ENCODE measurements around the gene RGL3. TPM values are rescaled to one million over a fixed set of nuclear protein-coding genes. Genes with fewer than 3 reads are reported as not detected.
"Not testable (repeated sequence)": the region's sequence is repeated elsewhere in the genome, so short reads cannot be mapped to it uniquely, and the experiment has no call there.

Gene RGL3
- total RNA-seq, 1 experiment from 2014 or later, result 22.6 TPM

DNA sequence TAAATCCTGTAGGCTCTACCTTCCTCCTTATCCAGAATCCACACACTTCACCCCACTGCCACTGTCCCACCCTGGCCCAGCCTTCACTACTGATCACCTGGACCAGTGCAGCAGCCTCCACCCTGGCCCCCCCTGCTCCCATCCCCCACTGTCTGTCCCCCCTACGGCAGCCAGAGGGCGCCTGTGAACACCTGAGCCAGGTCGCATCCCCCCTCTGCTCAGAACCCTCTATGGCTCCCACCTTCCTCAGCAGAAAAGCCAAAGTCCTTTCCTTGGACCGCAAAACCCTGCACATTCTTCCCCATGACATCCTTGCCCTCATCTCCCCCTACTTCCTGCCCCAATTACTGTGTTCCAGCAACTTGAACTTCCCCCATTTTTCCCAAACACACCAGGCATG is 41.1 kb upstream of the RGL3 start:
- H3K4me1 ChIP-seq (ENCODE audit: control insufficient read depth, insufficient read depth, low read length), result no peaks in the 10 kb centered on the region
- no peaks in the 10 kb centered on the region for H3K27me3 ChIP-seq (ENCODE audit: control insufficient read depth, insufficient read depth, low read length)
- BruUV-seq (replicated peaks), result no TSS peak
- no peaks in the 10 kb centered on the region for H3K36me3 ChIP-seq (ENCODE audit: control insufficient read depth, insufficient read depth, low read length)
- no peak overlapping the region for H3K4me3 ChIP-seq (ENCODE audit: low read depth in 2 of 2, low read length in 2 of 2)
- in situ Hi-C loops (cut with HindIII; ENCODE audit: low pct_unique_long_range_greater_than_20kb, low sequenced_read_pairs), result no loop called here
- intact Hi-C loops (cut with micrococcal nuclease; ENCODE audit: unreplicated experiment), result no loop called here
- H3K9me3 ChIP-seq (ENCODE audit: control insufficient read depth, insufficient read depth, low read depth, low read length), result no peaks in the 10 kb centered on the region
- ChIA-PET POLR2A (no interaction called here), CTCF (no interaction called here)
- ATAC-seq, result no peak
- H3K27ac ChIP-seq (ENCODE audit: low read length), result no peak overlapping the region
- TF ChIP-seq SIN3A (IDR thresholded peaks at IDR 0.05; ENCODE audit: borderline replicate concordance, insufficient read depth, low read depth, low read length) (no peak), POLR2AphosphoS5 (IDR thresholded peaks at IDR 0.05; ENCODE audit: low read depth, low read length) (no peak), TCF7L2 (IDR thresholded peaks at IDR 0.05; ENCODE audit: low read depth, low read length) (no peak)
- TF ChIP-seq, protein P1, sequence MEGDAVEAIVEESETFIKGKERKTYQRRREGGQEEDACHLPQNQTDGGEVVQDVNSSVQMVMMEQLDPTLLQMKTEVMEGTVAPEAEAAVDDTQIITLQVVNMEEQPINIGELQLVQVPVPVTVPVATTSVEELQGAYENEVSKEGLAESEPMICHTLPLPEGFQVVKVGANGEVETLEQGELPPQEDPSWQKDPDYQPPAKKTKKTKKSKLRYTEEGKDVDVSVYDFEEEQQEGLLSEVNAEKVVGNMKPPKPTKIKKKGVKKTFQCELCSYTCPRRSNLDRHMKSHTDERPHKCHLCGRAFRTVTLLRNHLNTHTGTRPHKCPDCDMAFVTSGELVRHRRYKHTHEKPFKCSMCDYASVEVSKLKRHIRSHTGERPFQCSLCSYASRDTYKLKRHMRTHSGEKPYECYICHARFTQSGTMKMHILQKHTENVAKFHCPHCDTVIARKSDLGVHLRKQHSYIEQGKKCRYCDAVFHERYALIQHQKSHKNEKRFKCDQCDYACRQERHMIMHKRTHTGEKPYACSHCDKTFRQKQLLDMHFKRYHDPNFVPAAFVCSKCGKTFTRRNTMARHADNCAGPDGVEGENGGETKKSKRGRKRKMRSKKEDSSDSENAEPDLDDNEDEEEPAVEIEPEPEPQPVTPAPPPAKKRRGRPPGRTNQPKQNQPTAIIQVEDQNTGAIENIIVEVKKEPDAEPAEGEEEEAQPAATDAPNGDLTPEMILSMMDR (IDR thresholded peaks at IDR 0.05), result no peak; the same call in 1 of the 2 replicates
- TF ChIP-seq, protein P2, sequence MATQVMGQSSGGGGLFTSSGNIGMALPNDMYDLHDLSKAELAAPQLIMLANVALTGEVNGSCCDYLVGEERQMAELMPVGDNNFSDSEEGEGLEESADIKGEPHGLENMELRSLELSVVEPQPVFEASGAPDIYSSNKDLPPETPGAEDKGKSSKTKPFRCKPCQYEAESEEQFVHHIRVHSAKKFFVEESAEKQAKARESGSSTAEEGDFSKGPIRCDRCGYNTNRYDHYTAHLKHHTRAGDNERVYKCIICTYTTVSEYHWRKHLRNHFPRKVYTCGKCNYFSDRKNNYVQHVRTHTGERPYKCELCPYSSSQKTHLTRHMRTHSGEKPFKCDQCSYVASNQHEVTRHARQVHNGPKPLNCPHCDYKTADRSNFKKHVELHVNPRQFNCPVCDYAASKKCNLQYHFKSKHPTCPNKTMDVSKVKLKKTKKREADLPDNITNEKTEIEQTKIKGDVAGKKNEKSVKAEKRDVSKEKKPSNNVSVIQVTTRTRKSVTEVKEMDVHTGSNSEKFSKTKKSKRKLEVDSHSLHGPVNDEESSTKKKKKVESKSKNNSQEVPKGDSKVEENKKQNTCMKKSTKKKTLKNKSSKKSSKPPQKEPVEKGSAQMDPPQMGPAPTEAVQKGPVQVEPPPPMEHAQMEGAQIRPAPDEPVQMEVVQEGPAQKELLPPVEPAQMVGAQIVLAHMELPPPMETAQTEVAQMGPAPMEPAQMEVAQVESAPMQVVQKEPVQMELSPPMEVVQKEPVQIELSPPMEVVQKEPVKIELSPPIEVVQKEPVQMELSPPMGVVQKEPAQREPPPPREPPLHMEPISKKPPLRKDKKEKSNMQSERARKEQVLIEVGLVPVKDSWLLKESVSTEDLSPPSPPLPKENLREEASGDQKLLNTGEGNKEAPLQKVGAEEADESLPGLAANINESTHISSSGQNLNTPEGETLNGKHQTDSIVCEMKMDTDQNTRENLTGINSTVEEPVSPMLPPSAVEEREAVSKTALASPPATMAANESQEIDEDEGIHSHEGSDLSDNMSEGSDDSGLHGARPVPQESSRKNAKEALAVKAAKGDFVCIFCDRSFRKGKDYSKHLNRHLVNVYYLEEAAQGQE (IDR thresholded peaks at IDR 0.05; ENCODE audit: insufficient read depth in 1 of 2, low read depth in 2 of 2, low read length in 1 of 2), result no peak
- DNase-seq (ENCODE audit: low read depth, low spot score), result no peak

DNA sequence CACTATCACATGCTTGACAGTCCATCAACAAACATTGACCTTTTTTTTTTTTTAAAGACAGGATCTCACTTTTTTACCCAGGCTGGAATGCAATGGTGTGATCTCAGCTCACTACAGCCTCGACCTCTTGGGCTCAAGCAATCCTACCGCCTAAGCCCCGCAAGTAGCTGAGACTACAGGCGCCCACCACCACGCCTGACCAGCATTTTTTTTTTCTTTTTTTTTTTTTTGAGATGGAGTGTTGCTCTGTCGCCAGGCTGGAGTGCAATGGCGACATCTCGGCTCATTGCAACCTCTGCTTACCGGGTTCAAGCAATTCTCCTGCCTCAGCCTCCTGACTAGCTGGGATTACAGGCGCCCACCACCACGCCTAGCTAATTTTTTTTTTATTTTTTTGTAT is 39.8 kb upstream of the RGL3 start:
- CTCF ChIA-PET, result interaction anchor here (0.7 kb wide), 2 partner anchors 11 to 100 kb away, joined by 4 read pairs; no protein-coding TSS in a partner anchor
- intact Hi-C loops (cut with micrococcal nuclease; ENCODE audit: unreplicated experiment), result not testable (repeated sequence)

DNA sequence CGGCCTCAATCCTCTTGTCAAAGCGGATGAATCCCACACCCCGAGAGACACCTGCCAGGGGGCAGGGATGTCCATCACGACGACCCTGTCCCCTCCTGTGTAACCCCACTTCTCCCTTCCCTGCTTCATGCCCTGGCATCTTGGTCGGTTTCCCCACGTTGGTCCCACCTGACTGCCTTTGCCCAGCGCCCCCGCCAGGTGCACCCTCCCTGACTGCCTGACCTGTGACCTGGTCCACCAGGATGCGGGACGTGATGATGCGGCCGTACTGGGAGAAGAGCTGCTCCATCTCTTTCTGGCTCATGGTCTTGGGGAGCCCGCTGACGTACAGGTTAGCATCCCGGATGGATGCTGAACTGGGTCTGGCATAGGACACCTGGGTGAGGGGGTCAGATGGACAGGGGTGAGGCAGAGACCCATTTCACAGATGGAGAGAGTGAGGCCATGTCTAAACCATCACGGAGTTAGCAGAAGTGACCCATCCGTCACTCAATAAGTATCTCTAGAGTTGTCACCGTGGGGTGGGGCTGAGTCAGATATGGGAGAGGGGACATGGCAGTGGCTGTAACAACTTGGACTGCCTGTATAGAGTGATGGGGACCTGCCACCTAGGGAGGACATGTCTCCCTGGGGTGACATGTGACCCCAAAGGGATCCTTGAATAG is 39.3 kb upstream of the RGL3 start:
- POLR2A ChIA-PET, result no interaction called here

More for the DNA sequence above, 39.8 kb upstream of the RGL3 start:
- H3K27me3 ChIP-seq (ENCODE audit: control insufficient read depth, insufficient read depth, low read length); ATAC-seq; H3K9me3 ChIP-seq (ENCODE audit: control insufficient read depth, insufficient read depth, low read depth, low read length); DNase-seq (ENCODE audit: low read depth, low spot score); in situ Hi-C loops (cut with HindIII; ENCODE audit: low pct_unique_long_range_greater_than_20kb, low sequenced_read_pairs); BruUV-seq (replicated peaks); H3K27ac ChIP-seq (ENCODE audit: low read length); POLR2A ChIA-PET; H3K4me1 ChIP-seq (ENCODE audit: control insufficient read depth, insufficient read depth, low read length); H3K36me3 ChIP-seq (ENCODE audit: control insufficient read depth, insufficient read depth, low read length); H3K4me3 ChIP-seq (ENCODE audit: low read depth in 2 of 2, low read length in 2 of 2): not testable (repeated sequence)

More for the DNA sequence above, 39.3 kb upstream of the RGL3 start:
- BruUV-seq (replicated peaks), result no TSS peak
- in situ Hi-C loops (cut with HindIII; ENCODE audit: low pct_unique_long_range_greater_than_20kb, low sequenced_read_pairs), result no loop called here
- H3K36me3 ChIP-seq (ENCODE audit: control insufficient read depth, insufficient read depth, low read length), result no peaks in the 10 kb centered on the region
- no peaks in the 10 kb centered on the region for H3K9me3 ChIP-seq (ENCODE audit: control insufficient read depth, insufficient read depth, low read depth, low read length)
- no peak overlapping the region for H3K4me3 ChIP-seq (ENCODE audit: low read depth in 2 of 2, low read length in 2 of 2)
- no peak overlapping the region for H3K27ac ChIP-seq (ENCODE audit: low read length)
- intact Hi-C loops (cut with micrococcal nuclease; ENCODE audit: unreplicated experiment), result no loop called here
- DNase-seq (ENCODE audit: low read depth, low spot score), result no peak
- H3K4me1 ChIP-seq (ENCODE audit: control insufficient read depth, insufficient read depth, low read length), result no peaks in the 10 kb centered on the region
- TF ChIP-seq, protein P1 (IDR thresholded peaks at IDR 0.05), result no peak
- no peak for TF ChIP-seq SIN3A (IDR thresholded peaks at IDR 0.05; ENCODE audit: borderline replicate concordance, insufficient read depth, low read depth, low read length)
- no peak for TF ChIP-seq TCF7L2 (IDR thresholded peaks at IDR 0.05; ENCODE audit: low read depth, low read length)
- TF ChIP-seq, protein P2 (IDR thresholded peaks at IDR 0.05; ENCODE audit: insufficient read depth in 1 of 2, low read depth in 2 of 2, low read length in 1 of 2), result no peak
- no peaks in the 10 kb centered on the region for H3K27me3 ChIP-seq (ENCODE audit: control insufficient read depth, insufficient read depth, low read length)
- ATAC-seq, result no peak
- CTCF ChIA-PET, result interaction anchor here (0.7 kb wide), 1 partner anchor 100 kb away, joined by 4 read pairs; no protein-coding TSS in a partner anchor
